Osteoblast (primary cell): ENCODE data around the gene UBXN6. TPM values are rescaled to one million over a fixed set of nuclear protein-coding genes. Genes with fewer than 3 reads are reported as not detected.

ENCODE experiments used
- DNase-seq: peaks from one replicate; pipeline ENCODE4 v3.0.0; 2011; ENCODE audit warnings: low spot score, mixed read lengths; ENCODE audit not compliant: insufficient read length; ENCODE audit errors: missing footprints
- H2AFZ ChIP-seq: 2 replicates; pipeline ENCODE4 v1.6.0; 2011; ENCODE audit warnings: mild to moderate bottlenecking, low read length
- H3K27ac ChIP-seq: 2 replicates; pipeline ENCODE4 v1.5.1; 2011; ENCODE audit warnings: mild to moderate bottlenecking, low read depth, low read length, moderate library complexity
- H3K27me3 ChIP-seq: 2 replicates; pipeline ENCODE4 v1.6.0; 2012; ENCODE audit warnings: mild to moderate bottlenecking, control low read depth, inconsistent platforms, low read length, moderate library complexity; ENCODE audit not compliant: insufficient read depth
- H3K36me3 ChIP-seq: 2 replicates; pipeline ENCODE4 v1.5.1; 2011; ENCODE audit warnings: mild to moderate bottlenecking, low read length, control low read depth, moderate library complexity; ENCODE audit not compliant: insufficient read depth
- H3K4me1 ChIP-seq: 2 replicates; pipeline ENCODE4 v1.5.1; 2011; ENCODE audit warnings: mild to moderate bottlenecking, low read length, control low read depth, moderate library complexity; ENCODE audit not compliant: insufficient read depth
- H3K4me2 ChIP-seq: 2 replicates; pipeline ENCODE4 v1.6.0; 2011; ENCODE audit warnings: mild to moderate bottlenecking, low read length; ENCODE audit not compliant: insufficient read depth
- H3K4me3 ChIP-seq: fragments of 200-600 bp; sonication (generic); 3 replicates; pipeline ENCODE4 v1.5.1; 2012; ENCODE audit warnings: mild to moderate bottlenecking, low read length, inconsistent platforms; ENCODE audit not compliant: insufficient read depth
- H3K79me2 ChIP-seq: 2 replicates; pipeline ENCODE4 v1.6.0; 2012; ENCODE audit warnings: mild to moderate bottlenecking, low read length, control low read depth, inconsistent platforms; ENCODE audit not compliant: insufficient read depth
- H3K9me3 ChIP-seq: 2 replicates; pipeline ENCODE4 v1.5.1; 2011; ENCODE audit warnings: low read depth, low read length, control low read depth
- H4K20me1 ChIP-seq: 2 replicates; pipeline ENCODE4 v1.6.0; 2012; ENCODE audit warnings: mild to moderate bottlenecking, low read length, control low read depth; ENCODE audit not compliant: insufficient read depth
- CTCF ChIP-seq: IDR thresholded peaks from 2 replicates; pipeline ENCODE4 v1.5.1; 2011; ENCODE audit warnings: mild to moderate bottlenecking, low read depth, low read length, moderate library complexity; ENCODE audit errors: extremely low read depth
- total RNA-seq: library from RNA; depleted of rRNA; stranded (reverse); fragments of >200 nt; gene quantifications from 2 replicates; pipeline ENCODE4 v1.2.3, GENCODE V29; 2012

The UBXN6 gene
- total RNA-seq, 1 donor = 136 TPM

GRCh38 chr19:4497770-4498389 is 40.3 kb upstream of the UBXN6 start:
- H2AFZ ChIP-seq = no peak overlapping the region
- peak; percentile 67 for DNase-seq
- no peak overlapping the region for H3K4me3 ChIP-seq
- H4K20me1 ChIP-seq = no peaks in the 10 kb centered on the region
- no peaks in the 10 kb centered on the region for H3K79me2 ChIP-seq
- no peak overlapping the region for H3K4me2 ChIP-seq
- H3K9me3 ChIP-seq = no peaks in the 10 kb centered on the region
- no peaks in the 10 kb centered on the region for H3K27me3 ChIP-seq
- no peaks in the 10 kb centered on the region for H3K4me1 ChIP-seq
- H3K27ac ChIP-seq = no peak overlapping the region
- H3K36me3 ChIP-seq = peaks cover 31% of the 10 kb centered on the region
- TF ChIP-seq CTCF = no peak

GRCh38 chr19:4496304-4496703 is 38.7 kb upstream of the UBXN6 start:
- H3K9me3 ChIP-seq = no peaks in the 10 kb centered on the region
- DNase-seq = peak; percentile 64
- H3K79me2 ChIP-seq = no peaks in the 10 kb centered on the region
- H3K27me3 ChIP-seq = no peaks in the 10 kb centered on the region
- no peaks in the 10 kb centered on the region for H3K4me1 ChIP-seq
- H3K36me3 ChIP-seq = peaks cover 42% of the 10 kb centered on the region
- no peak overlapping the region for H3K4me2 ChIP-seq
- TF ChIP-seq CTCF = no peak
- no peak overlapping the region for H3K4me3 ChIP-seq
- no peak overlapping the region for H3K27ac ChIP-seq
- peaks cover 3% of the 10 kb centered on the region for H4K20me1 ChIP-seq
- H2AFZ ChIP-seq = no peak overlapping the region

- H4K20me1 ChIP-seq = peaks cover 4% of the 10 kb centered on the region
- DNase-seq = peak; percentile 84
- no peaks in the 10 kb centered on the region for H3K27me3 ChIP-seq
- H3K4me1 ChIP-seq = no peaks in the 10 kb centered on the region
- H3K79me2 ChIP-seq = no peaks in the 10 kb centered on the region
- no peaks in the 10 kb centered on the region for H3K9me3 ChIP-seq
- no peak for TF ChIP-seq CTCF
- H3K36me3 ChIP-seq = peaks cover 46% of the 10 kb centered on the region
- no peak overlapping the region for H2AFZ ChIP-seq
- no peak overlapping the region for H3K27ac ChIP-seq
- no peak overlapping the region for H3K4me2 ChIP-seq
- H3K4me3 ChIP-seq = no peak overlapping the region
These were observed 37.9 kb upstream of the UBXN6 start for GRCh38 chr19:4495471-4495870.

GRCh38 chr19:4494691-4495064 is 37.1 kb upstream of the UBXN6 start:
- Histone ChIP-seq H3K4me2 (no peak overlapping the region), H3K9me3 (no peaks in the 10 kb centered on the region), H3K36me3 (peaks cover 50% of the 10 kb centered on the region), H4K20me1 (peaks cover 4% of the 10 kb centered on the region), H3K27me3 (no peaks in the 10 kb centered on the region), H3K79me2 (no peaks in the 10 kb centered on the region), H3K27ac (no peak overlapping the region), H3K4me3 (no peak overlapping the region), H3K4me1 (no peaks in the 10 kb centered on the region), H2AFZ (no peak overlapping the region)
- peak; percentile 26 for DNase-seq
- no peak for TF ChIP-seq CTCF
